ENCODE data around the gene INVS. TPM values are rescaled to one million over a fixed set of nuclear protein-coding genes. Genes with fewer than 3 reads are reported as not detected.
"Not testable (repeated sequence)": the region's sequence is repeated elsewhere in the genome, so short reads cannot be mapped to it uniquely, and the experiment has no call there.

The INVS gene
- total RNA-seq, 1 experiment from 2014 or later = 15.6 TPM

DNA sequence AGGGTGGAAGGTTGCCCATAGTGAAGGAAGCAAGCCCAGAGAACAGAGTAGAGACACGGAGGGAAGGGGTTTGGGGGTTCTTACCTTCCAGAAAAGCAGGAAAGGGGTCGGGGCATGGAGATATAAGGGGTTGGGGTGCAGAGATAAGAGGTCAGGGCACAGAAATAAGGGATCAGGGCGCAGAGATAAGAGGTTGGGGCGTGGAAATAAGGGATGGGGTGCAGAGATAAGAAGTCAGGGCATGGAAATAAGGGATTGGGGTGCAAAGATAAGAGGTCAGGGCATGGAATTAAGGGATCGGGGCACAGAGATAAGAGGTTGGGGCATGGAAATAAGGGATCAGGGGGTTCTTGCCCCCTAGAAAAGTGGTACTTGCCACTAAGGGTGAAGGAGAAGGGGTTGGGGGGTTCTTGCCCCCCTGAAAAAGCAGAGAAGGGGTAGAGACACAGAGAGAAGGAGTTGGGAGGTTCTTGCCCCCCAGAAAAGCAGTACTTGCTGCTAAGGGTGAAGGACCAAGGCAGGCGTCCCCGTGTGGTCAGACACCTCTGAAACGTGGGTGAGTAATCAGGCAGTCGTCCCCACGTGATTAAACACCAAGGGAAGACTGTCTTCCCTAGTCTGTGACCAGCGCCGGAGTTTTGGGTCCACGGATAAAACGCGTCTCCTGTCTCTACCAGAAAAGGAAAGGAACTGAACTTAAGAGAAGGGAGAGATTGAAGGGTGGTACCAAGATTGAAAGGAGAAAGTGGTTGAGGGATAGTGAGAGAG, 46.3 kb downstream of the INVS start:
- H3K9me3 ChIP-seq; H3K36me3 Mint-ChIP-seq (ENCODE audit: insufficient read depth, unreplicated experiment); BruUV-seq (replicated peaks); intact Hi-C loops (cut with micrococcal nuclease; ENCODE audit: unreplicated experiment); H3K4me1 Mint-ChIP-seq (ENCODE audit: low read depth, unreplicated experiment); H3K27me3 ChIP-seq (replicated peaks; ENCODE audit: control insufficient read depth, insufficient read depth, low read length); H3K9me3 Mint-ChIP-seq (ENCODE audit: unreplicated experiment); H3K4me3 ChIP-seq (ENCODE audit: low read depth, low read length); H3K4me1 ChIP-seq; H3K27me3 Mint-ChIP-seq (ENCODE audit: insufficient read depth, unreplicated experiment); POLR2A ChIA-PET; DNase-seq; CTCF ChIA-PET; H3K36me3 ChIP-seq (ENCODE audit: control insufficient read depth, insufficient read depth, low read length); H3K4me3 Mint-ChIP-seq (ENCODE audit: unreplicated experiment): not testable (repeated sequence)
- H3K27ac Mint-ChIP-seq (ENCODE audit: unreplicated experiment) = peak overlapping the region; percentile 6

DNA sequence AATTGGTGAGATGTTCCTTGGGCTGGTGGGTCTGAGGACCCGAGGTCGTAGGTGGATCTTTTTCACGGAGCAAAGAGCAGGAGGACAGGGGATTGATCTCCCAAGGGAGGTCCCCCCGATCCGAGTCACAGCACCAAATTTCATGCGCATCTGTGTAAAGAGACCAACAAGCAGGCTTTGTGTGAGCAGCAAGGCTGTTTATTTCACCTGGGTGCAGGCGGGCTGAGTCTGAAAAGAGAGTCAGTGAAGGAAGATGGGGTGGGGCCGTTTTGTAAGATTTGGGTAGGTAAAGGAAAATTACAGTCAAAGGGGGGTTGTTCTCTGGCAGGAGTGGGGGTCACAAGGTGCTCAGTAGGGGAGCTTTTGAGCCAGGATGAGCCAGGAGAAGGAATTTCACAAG, 46.9 kb downstream of the INVS start:
- H3K27me3 Mint-ChIP-seq (ENCODE audit: insufficient read depth, unreplicated experiment); H3K27me3 ChIP-seq (replicated peaks; ENCODE audit: control insufficient read depth, insufficient read depth, low read length); POLR2A ChIA-PET; H3K9me3 Mint-ChIP-seq (ENCODE audit: unreplicated experiment); H3K4me3 Mint-ChIP-seq (ENCODE audit: unreplicated experiment); H3K36me3 ChIP-seq (ENCODE audit: control insufficient read depth, insufficient read depth, low read length); H3K27ac Mint-ChIP-seq (ENCODE audit: unreplicated experiment); DNase-seq; H3K36me3 Mint-ChIP-seq (ENCODE audit: insufficient read depth, unreplicated experiment); BruUV-seq (replicated peaks); H3K4me1 Mint-ChIP-seq (ENCODE audit: low read depth, unreplicated experiment); H3K9me3 ChIP-seq; CTCF ChIA-PET; H3K4me1 ChIP-seq; H3K4me3 ChIP-seq (ENCODE audit: low read depth, low read length); intact Hi-C loops (cut with micrococcal nuclease; ENCODE audit: unreplicated experiment): not testable (repeated sequence)

DNA sequence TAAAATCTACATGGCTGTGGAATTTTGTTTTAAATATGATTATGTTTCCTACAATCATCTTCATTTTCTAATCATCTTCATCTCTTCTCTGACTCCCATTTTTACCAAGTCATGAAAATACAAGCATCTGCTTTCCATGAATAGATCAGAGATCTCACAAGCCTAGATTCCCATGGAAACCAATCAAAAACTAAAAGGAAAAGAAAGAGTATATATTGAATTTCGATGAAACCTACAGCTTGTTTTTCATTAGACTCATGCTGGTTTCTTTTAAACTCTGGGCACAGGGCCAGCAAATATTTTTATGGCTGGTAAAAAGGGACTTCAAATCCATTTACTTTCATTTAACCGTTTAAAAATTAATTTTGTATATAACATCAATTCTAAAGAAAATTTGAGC, 51.2 kb downstream of the INVS start:
- no TSS peak for BruUV-seq (replicated peaks)
- Mint-ChIP-seq H3K9me3 (ENCODE audit: unreplicated experiment) (no peaks in the 10 kb centered on the region), H3K27me3 (ENCODE audit: insufficient read depth, unreplicated experiment) (no peaks in the 10 kb centered on the region), H3K4me3 (ENCODE audit: unreplicated experiment) (no peak overlapping the region), H3K36me3 (ENCODE audit: insufficient read depth, unreplicated experiment) (no peaks in the 10 kb centered on the region), H3K27ac (ENCODE audit: unreplicated experiment) (no peak overlapping the region), H3K4me1 (ENCODE audit: low read depth, unreplicated experiment) (no peaks in the 10 kb centered on the region)
- ChIA-PET CTCF (no interaction called here), POLR2A (interaction anchor here (0.7 kb wide), 1 partner anchor 195 kb away, joined by 3 read pairs; no protein-coding TSS in a partner anchor)
- H3K9me3 ChIP-seq = no peaks in the 10 kb centered on the region
- no peaks in the 10 kb centered on the region for H3K27me3 ChIP-seq (replicated peaks; ENCODE audit: control insufficient read depth, insufficient read depth, low read length)
- intact Hi-C loops (cut with micrococcal nuclease; ENCODE audit: unreplicated experiment) = no loop called here
- no peaks in the 10 kb centered on the region for H3K4me1 ChIP-seq
- DNase-seq = no peak
- TF ChIP-seq, protein P1, sequence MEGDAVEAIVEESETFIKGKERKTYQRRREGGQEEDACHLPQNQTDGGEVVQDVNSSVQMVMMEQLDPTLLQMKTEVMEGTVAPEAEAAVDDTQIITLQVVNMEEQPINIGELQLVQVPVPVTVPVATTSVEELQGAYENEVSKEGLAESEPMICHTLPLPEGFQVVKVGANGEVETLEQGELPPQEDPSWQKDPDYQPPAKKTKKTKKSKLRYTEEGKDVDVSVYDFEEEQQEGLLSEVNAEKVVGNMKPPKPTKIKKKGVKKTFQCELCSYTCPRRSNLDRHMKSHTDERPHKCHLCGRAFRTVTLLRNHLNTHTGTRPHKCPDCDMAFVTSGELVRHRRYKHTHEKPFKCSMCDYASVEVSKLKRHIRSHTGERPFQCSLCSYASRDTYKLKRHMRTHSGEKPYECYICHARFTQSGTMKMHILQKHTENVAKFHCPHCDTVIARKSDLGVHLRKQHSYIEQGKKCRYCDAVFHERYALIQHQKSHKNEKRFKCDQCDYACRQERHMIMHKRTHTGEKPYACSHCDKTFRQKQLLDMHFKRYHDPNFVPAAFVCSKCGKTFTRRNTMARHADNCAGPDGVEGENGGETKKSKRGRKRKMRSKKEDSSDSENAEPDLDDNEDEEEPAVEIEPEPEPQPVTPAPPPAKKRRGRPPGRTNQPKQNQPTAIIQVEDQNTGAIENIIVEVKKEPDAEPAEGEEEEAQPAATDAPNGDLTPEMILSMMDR (IDR thresholded peaks at IDR 0.05; ENCODE audit: insufficient read depth in 1 of 2, low read depth in 1 of 2, low read length in 1 of 2, severe bottlenecking in 1 of 2, unreplicated experiment in 1 of 2) = no peak
- no peaks in the 10 kb centered on the region for H3K36me3 ChIP-seq (ENCODE audit: control insufficient read depth, insufficient read depth, low read length)
- no peak overlapping the region for H3K4me3 ChIP-seq (ENCODE audit: low read depth, low read length)

DNA sequence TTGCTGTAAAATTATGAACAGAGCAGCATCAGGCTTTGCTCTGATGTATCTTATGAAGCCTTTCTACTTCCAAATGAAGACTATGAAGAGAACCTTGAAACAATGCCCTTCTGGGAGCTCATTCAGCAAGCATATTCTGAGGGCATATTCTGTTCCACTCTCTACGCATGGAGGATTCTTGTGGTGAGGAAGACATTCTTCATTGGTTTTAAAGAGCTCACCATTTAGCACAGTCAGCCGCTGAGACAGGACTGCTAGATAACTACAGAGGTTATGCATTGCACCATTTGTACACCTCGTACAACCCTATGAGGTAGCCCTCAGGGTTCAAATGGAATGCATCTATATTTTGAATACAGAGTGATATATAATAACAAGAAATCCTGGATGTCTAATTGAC, 61.0 kb downstream of the INVS start:
- no peaks in the 10 kb centered on the region for H3K9me3 ChIP-seq
- intact Hi-C loops (cut with micrococcal nuclease; ENCODE audit: unreplicated experiment) = no loop called here
- ChIA-PET POLR2A (no interaction called here), CTCF (no interaction called here)
- Mint-ChIP-seq H3K27ac (ENCODE audit: unreplicated experiment) (no peak overlapping the region), H3K27me3 (ENCODE audit: insufficient read depth, unreplicated experiment) (no peaks in the 10 kb centered on the region), H3K9me3 (ENCODE audit: unreplicated experiment) (no peaks in the 10 kb centered on the region), H3K4me3 (ENCODE audit: unreplicated experiment) (no peak overlapping the region), H3K4me1 (ENCODE audit: low read depth, unreplicated experiment) (no peaks in the 10 kb centered on the region), H3K36me3 (ENCODE audit: insufficient read depth, unreplicated experiment) (no peaks in the 10 kb centered on the region)
- no peak for DNase-seq
- TF ChIP-seq, protein P1 (IDR thresholded peaks at IDR 0.05; ENCODE audit: insufficient read depth in 1 of 2, low read depth in 1 of 2, low read length in 1 of 2, severe bottlenecking in 1 of 2, unreplicated experiment in 1 of 2) = no peak
- H3K27me3 ChIP-seq (replicated peaks; ENCODE audit: control insufficient read depth, insufficient read depth, low read length) = no peaks in the 10 kb centered on the region
- BruUV-seq (replicated peaks) = no TSS peak
- H3K4me3 ChIP-seq (ENCODE audit: low read depth, low read length) = no peak overlapping the region
- no peaks in the 10 kb centered on the region for H3K4me1 ChIP-seq
- no peaks in the 10 kb centered on the region for H3K36me3 ChIP-seq (ENCODE audit: control insufficient read depth, insufficient read depth, low read length)

Data from Caco-2 (cell line).